Choroid plexus epithelial cell (primary cell): ENCODE results near the gene SLC23A1.
A peak's percentile ranks its signal among the peaks of the same experiment; 100 is the strongest.

Experiments used
- DNase-seq: peaks from one replicate; pipeline ENCODE4 v3.0.0-alpha.2; 2010; ENCODE audit warnings: low read depth
- H3K4me3 ChIP-seq: 2 replicates; pipeline ENCODE4 v1.5.1; 2011; ENCODE audit warnings: low read depth, mild to moderate bottlenecking, control low read depth, low read length, moderate library complexity
- TF ChIP-seq, protein P1 (sequence below): conservative IDR thresholded peaks from 2 replicates; pipeline ENCODE4 v1.5.1; 2011; ENCODE audit warnings: low read depth, mild to moderate bottlenecking, control low read depth, inconsistent platforms, low read length, moderate library complexity

Gene SLC23A1

DNA sequence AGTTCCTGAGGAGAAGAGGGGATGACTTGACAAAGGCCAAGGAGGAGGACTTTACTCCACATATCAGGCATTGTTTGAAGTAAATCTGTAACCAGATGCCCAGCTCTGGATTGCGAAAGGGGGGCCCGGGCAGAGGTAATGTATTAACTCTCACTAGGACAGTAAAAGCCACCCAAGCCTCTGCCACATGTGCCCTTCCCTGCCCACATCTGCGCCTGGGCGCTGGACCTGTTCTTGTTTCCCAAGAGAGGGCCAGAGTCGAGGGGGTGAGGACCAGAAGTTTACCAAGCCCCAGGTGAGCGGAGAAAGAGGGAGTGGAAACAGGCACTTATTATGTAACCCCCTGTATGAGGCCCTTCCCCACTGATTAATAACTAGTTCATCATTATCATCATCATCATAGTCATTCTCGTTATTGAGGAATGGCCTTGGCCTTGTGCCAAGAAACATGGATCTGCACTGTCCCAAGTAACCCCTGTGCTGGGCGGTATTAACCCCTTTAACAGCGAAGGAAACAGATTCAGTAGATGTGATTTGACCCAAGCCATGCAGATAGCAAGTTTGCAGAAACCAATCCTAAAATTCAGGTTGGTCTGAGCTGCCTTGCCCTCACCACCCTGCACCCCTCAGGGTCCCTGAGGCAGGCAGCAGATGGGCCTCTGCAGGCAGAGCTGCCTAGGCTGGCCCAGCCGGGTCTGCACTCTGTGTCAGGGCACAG is at the start of gene SLC23A1:
Gene SLC23A1, minus strand, starts transcription at position 23 of the 718 bp plus-strand sequence. CDS start 44 bp downstream, outside the sequence.
- TF ChIP-seq, protein P1, sequence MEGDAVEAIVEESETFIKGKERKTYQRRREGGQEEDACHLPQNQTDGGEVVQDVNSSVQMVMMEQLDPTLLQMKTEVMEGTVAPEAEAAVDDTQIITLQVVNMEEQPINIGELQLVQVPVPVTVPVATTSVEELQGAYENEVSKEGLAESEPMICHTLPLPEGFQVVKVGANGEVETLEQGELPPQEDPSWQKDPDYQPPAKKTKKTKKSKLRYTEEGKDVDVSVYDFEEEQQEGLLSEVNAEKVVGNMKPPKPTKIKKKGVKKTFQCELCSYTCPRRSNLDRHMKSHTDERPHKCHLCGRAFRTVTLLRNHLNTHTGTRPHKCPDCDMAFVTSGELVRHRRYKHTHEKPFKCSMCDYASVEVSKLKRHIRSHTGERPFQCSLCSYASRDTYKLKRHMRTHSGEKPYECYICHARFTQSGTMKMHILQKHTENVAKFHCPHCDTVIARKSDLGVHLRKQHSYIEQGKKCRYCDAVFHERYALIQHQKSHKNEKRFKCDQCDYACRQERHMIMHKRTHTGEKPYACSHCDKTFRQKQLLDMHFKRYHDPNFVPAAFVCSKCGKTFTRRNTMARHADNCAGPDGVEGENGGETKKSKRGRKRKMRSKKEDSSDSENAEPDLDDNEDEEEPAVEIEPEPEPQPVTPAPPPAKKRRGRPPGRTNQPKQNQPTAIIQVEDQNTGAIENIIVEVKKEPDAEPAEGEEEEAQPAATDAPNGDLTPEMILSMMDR: no peak
- H3K4me3 ChIP-seq: no peak within 1 kb of the TSS
- no peak for DNase-seq

DNA sequence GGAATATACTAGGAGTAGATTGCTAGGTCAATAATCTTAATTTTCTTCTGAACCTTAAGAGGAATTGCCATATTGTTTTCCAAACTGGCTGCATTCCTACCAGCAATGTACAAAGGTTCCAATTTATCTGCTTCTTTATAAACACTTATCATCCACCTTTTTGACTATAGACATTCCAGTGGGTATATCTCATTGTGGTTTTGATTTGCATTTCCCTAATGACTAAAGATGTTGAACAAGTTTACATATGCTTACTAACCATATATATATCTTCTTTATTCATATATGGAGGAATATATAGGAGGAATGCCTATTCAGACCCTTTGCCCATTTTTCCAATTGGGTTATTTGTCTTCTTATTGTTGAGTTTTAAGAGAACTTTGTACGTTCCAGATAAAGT is 48.6 kb upstream of the SLC23A1 start:
- DNase-seq: no peak
- H3K4me3 ChIP-seq: no peak overlapping the region
- TF ChIP-seq, protein P1: no peak

DNA sequence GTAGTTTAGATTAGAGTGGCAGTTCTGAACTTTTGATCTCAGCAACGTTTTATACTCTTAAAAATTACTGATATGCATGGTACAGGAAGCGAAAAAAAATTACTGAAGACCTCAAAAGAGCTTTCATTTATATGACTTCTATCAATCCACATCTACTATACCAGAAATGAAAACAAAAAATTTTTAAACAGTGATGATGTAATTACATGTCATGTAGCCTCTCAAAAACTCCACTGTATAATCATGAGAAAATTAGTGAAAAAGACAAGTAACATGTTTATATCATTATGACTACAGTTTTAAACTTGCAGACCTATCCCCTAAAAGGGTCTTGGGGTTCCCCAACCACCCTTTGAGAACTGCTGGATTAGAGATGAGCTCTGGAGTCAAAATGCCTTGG is 46.9 kb upstream of the SLC23A1 start:
- no peak for DNase-seq
- TF ChIP-seq, protein P1: no peak
- H3K4me3 ChIP-seq: no peak overlapping the region

DNA sequence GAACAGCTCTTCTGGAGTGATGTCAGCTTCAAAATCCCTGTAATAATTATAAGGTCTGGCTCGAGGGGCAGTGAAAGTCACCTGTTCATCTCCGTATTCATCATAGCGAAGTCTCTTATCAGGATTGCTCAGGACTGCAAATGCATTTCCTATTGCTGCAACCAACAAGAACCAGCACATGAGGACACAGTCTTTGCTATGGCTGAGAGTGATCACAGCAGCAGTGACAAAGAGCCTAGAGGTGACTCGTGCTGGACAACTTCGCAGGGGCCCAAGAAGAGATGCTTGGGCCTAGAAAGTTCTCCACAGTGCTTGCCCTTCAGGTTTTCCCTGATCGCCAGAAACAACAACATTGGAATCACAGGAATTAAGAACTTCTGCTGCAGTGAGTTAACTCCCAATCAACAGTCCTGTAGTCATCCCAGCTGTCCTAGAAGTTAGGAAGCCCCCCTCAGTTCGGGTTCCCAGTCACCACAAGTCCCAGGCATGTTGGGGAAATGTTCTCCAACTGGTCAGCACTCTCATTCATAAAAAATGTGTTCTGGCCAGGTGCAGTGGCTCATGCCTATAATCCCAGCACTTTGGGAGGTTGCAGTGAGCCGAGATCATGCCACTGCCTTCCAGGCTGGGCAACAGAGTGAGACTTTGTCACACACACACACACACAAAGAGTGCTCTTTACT is 43.2 kb upstream of the SLC23A1 start:
- TF ChIP-seq, protein P1: no peak
- H3K4me3 ChIP-seq: no peak overlapping the region
- DNase-seq: no peak

DNA sequence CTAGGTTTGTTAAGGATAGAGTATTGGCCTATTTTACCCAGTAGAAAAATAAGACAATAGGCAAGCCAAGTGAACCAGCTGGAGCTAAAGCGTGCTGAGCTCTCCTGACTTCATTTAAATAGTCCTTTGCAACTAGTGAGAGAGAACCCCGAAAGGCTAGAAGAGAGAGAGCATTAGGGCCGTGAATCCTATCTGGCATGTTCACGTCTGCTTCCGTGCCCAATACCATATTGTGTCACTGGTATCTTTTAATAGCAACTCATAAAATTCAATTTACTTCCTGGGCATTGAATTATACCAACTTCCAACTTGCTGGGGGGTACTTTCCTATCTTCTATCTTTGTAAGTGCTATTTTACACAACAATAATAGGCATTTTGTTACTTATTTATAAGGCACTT is 42.4 kb upstream of the SLC23A1 start:
- H3K4me3 ChIP-seq: no peak overlapping the region
- DNase-seq: no peak
- TF ChIP-seq, protein P1: no peak

DNA sequence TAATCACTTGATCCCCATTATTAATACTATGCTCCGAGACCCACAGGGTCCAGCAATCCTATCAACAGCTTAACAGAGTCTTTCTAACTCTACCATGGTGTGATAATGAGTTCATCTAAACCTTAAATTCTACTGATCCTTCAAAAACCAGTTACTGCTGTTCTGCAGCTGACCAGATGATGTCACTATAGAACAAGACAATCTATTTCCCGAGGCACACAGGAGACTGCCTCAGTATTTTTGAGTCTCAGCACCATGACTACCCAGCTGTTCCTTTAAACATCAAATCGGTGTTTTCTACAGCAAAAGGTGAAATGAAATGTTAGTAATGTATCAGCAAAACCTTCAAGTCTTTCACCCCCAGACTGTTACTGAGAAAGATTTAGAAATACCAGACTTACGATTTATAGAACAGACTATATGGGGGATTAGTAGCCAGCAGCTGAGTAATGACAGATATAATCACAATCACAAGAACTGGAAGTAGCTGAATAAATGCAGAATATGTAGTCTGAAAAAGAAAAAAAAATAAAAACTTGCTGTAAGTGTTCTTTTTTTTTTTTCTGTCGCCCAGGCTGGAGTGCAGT is 39.3 kb upstream of the SLC23A1 start:
- peak; percentile 89 for DNase-seq
- TF ChIP-seq, protein P1: peak; percentile 86
- no peak overlapping the region for H3K4me3 ChIP-seq
